ENCODE data around the gene C1orf105.

Gene C1orf105

DNA sequence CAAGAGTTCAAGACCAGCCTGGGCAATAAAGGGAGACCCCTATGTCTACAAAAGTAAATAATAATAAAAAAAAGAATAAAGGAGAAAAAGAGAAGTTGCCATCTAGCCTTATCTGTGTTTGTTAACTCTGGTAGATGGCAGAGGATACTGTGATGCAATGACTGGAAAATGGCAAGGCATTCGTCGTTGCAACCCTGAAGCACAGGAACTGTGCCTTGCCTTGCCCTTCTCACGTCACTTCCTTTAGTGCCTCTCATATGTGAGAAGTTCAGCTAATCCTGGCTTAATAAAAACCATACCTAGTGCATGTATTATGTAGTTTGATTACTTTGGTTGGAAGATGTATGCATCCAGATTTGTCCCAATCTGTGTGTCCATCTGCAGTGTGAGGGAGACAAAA, 49.2 kb downstream of the C1orf105 start:
- POLR2A ChIA-PET: no interaction called here

GRCh38 chr1:172470149-172470548, 49.7 kb downstream of the C1orf105 start:
- H3K4me3 ChIP-seq (ENCODE audit: low read depth, low read length): no peak overlapping the region
- ChIA-PET CTCF (interaction anchor here (1.0 kb wide), 1 partner anchor 468 kb away, joined by 3 read pairs; no protein-coding TSS in a partner anchor), POLR2A (no interaction called here)
- DNase-seq (ENCODE audit: low read depth, low spot score): no peak
- TF ChIP-seq, protein P1, sequence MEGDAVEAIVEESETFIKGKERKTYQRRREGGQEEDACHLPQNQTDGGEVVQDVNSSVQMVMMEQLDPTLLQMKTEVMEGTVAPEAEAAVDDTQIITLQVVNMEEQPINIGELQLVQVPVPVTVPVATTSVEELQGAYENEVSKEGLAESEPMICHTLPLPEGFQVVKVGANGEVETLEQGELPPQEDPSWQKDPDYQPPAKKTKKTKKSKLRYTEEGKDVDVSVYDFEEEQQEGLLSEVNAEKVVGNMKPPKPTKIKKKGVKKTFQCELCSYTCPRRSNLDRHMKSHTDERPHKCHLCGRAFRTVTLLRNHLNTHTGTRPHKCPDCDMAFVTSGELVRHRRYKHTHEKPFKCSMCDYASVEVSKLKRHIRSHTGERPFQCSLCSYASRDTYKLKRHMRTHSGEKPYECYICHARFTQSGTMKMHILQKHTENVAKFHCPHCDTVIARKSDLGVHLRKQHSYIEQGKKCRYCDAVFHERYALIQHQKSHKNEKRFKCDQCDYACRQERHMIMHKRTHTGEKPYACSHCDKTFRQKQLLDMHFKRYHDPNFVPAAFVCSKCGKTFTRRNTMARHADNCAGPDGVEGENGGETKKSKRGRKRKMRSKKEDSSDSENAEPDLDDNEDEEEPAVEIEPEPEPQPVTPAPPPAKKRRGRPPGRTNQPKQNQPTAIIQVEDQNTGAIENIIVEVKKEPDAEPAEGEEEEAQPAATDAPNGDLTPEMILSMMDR (IDR thresholded peaks at IDR 0.05; ENCODE audit: insufficient read depth, low read length, missing control alignments): no peak

More for the DNA sequence above, 49.2 kb downstream of the C1orf105 start:
- CTCF ChIA-PET: interaction anchor here (1.0 to 4.4 kb wide), 2 partner anchors 18 to 467 kb away, joined by 3 to 22 read pairs; no protein-coding TSS in a partner anchor
- no peak overlapping the region for H3K4me3 ChIP-seq (ENCODE audit: low read depth, low read length)
- no peak for DNase-seq (ENCODE audit: low read depth, low spot score)
- TF ChIP-seq, protein P1 (IDR thresholded peaks at IDR 0.05; ENCODE audit: insufficient read depth, low read length, missing control alignments): no peak

DNA sequence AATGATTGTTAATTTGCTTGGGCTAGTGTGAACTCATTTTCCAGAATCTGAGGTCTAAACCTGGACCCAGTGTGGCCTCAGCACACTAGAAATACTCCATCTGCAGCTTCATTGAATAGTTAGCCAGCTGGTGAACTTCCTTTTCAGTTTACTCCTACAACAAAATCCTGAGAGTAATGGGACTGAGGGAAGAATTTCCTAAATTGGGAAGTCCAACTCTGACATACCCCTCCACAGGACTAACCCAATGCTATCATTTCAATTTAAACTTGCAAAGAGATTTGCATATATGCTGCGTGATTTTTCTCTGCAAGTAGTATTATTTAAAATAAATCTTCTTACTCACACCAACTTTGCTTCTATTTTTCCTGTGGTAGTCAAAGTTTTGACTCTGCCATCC, 51.2 kb downstream of the C1orf105 start:
- POLR2A ChIA-PET: interaction anchor here (0.8 kb wide), 1 partner anchor 61 kb away, joined by 3 read pairs; no protein-coding TSS in a partner anchor

GRCh38 chr1:172472495-172472894, 52.0 kb downstream of the C1orf105 start:
- TF ChIP-seq, protein P1 (IDR thresholded peaks at IDR 0.05; ENCODE audit: insufficient read depth, low read length, missing control alignments): no peak
- H3K4me3 ChIP-seq (ENCODE audit: low read depth, low read length): no peak overlapping the region
- ChIA-PET POLR2A (interaction anchor here (0.8 kb wide), 1 partner anchor 60 kb away, joined by 3 read pairs; no protein-coding TSS in a partner anchor), CTCF (no interaction called here)
- DNase-seq (ENCODE audit: low read depth, low spot score): no peak

More for the DNA sequence above, 51.2 kb downstream of the C1orf105 start:
- CTCF ChIA-PET: no interaction called here
- no peak for DNase-seq (ENCODE audit: low read depth, low spot score)
- TF ChIP-seq, protein P1 (IDR thresholded peaks at IDR 0.05; ENCODE audit: insufficient read depth, low read length, missing control alignments): no peak
- H3K4me3 ChIP-seq (ENCODE audit: low read depth, low read length): no peak overlapping the region

GRCh38 chr1:172473302-172473701, 52.8 kb downstream of the C1orf105 start:
- H3K4me3 ChIP-seq (ENCODE audit: low read depth, low read length): no peak overlapping the region
- no peak for DNase-seq (ENCODE audit: low read depth, low spot score)
- TF ChIP-seq, protein P1 (IDR thresholded peaks at IDR 0.05; ENCODE audit: insufficient read depth, low read length, missing control alignments): no peak
- ChIA-PET CTCF (no interaction called here), POLR2A (no interaction called here)

DNA sequence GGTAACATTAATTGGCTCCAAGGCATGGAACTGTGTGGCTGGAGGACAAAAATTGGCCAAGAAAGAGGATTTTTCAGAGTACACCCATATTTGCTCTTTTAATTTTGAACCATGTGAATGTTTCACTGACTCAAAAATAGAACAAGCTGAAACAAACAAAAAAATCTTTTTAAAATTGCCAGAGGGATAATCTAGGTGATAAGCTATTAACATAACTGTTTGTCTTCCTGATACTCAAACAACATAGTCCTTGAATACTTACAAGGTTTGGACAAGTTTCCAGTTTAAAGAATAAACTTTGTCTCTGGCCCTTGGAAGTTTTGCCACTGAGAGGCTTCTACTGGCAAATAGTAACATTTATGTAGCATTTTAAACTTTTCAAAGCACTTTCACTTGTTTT, 53.4 kb downstream of the C1orf105 start:
- CTCF ChIA-PET: no interaction called here
- H3K4me3 ChIP-seq (ENCODE audit: low read depth, low read length): no peak overlapping the region
- no peak for DNase-seq (ENCODE audit: low read depth, low spot score)
- TF ChIP-seq, protein P1 (IDR thresholded peaks at IDR 0.05; ENCODE audit: insufficient read depth, low read length, missing control alignments): no peak
- POLR2A ChIA-PET: no interaction called here

Data from AG04449 (cell line).